Activated CD8-positive, alpha-beta memory T cell treated with anti-CD3 and anti-CD28 coated beads, Interleukin-2, amount 50 U/mL, for 4 hours (primary cell): Measurements from ENCODE around the gene MS4A7.

Experiments
- DNase-seq: peaks from one replicate; pipeline ENCODE4 v3.0.0-alpha.2; 2020

MS4A7 gene

GRCh38 chr11:60371854-60372253, 6.5 kb upstream of the MS4A7 start:
- DNase-seq = no peak

GRCh38 chr11:60372767-60373166, 5.6 kb upstream of the MS4A7 start:
- DNase-seq = no peak

GRCh38 chr11:60375316-60375715, 3.0 kb upstream of the MS4A7 start:
- no peak for DNase-seq

- no peak for DNase-seq
Measured at GRCh38 chr11:60376601-60377000, 1.7 kb upstream of the MS4A7 start.

- DNase-seq = no peak
Measured at GRCh38 chr11:60377401-60378136, 763 bp upstream of the MS4A7 start.

GRCh38 chr11:60389279-60389910, 11.1 kb downstream of the MS4A7 start:
- no peak for DNase-seq

- no peak for DNase-seq
Measured at GRCh38 chr11:60390419-60390818, 12.1 kb downstream of the MS4A7 start.

- DNase-seq = no peak
Measured at GRCh38 chr11:60392361-60392760, 14.0 kb downstream of the MS4A7 start.

GRCh38 chr11:60393016-60393415, 14.7 kb downstream of the MS4A7 start:
- DNase-seq = no peak

GRCh38 chr11:60394666-60395380, 16.5 kb downstream of the MS4A7 start:
- DNase-seq = no peak

- no peak for DNase-seq
Measured at GRCh38 chr11:60396382-60396781, 18.1 kb downstream of the MS4A7 start, which contains the start of gene MS4A14. Gene MS4A14, plus strand, starts transcription at chr11:60396459. Its CDS starts 120 bp downstream, at chr11:60396579.

- DNase-seq = no peak
Measured at GRCh38 chr11:60396799-60397198, 18.5 kb downstream of the MS4A7 start.

- no peak for DNase-seq
Measured at GRCh38 chr11:60420015-60420414, 41.7 kb downstream of the MS4A7 start.

GRCh38 chr11:60422609-60423008, 44.3 kb downstream of the MS4A7 start:
- no peak for DNase-seq

GRCh38 chr11:60428517-60428916, 50.2 kb downstream of the MS4A7 start:
- no peak for DNase-seq

GRCh38 chr11:60429272-60429671, 50.9 kb downstream of the MS4A7 start, which contains the start of gene MS4A5:
Gene MS4A5, plus strand, starts transcription at chr11:60429572. Its CDS starts 103 bp downstream, at chr11:60429675.
- DNase-seq = no peak

GRCh38 chr11:60431251-60431650, 52.9 kb downstream of the MS4A7 start:
- DNase-seq = no peak

GRCh38 chr11:60433401-60433800, 55.1 kb downstream of the MS4A7 start:
- DNase-seq = no peak
